ENCODE measurements around the gene DAAM2. TPM values are rescaled to one million over a fixed set of nuclear protein-coding genes. Genes with fewer than 3 reads are reported as not detected.

Gene DAAM2
- total RNA-seq, 2 donors from 2014 or later, result 4.7 to 41.3 TPM

- Histone ChIP-seq H3K4me3 (no peak overlapping the region), H3K36me3 (no peaks in the 10 kb centered on the region), H3K9me3 (no peaks in the 10 kb centered on the region), H3K27me3 (replicated peaks; ENCODE audit: insufficient read depth) (no peaks in the 10 kb centered on the region), H3K4me1 (replicated peaks) (no peaks in the 10 kb centered on the region), H3K27ac (no peak overlapping the region)
- no peak for TF ChIP-seq POLR2AphosphoS5 (IDR thresholded peaks at IDR 0.05)
- TF ChIP-seq POLR2A (IDR thresholded peaks at IDR 0.05), result no peak
- TF ChIP-seq, protein P1, sequence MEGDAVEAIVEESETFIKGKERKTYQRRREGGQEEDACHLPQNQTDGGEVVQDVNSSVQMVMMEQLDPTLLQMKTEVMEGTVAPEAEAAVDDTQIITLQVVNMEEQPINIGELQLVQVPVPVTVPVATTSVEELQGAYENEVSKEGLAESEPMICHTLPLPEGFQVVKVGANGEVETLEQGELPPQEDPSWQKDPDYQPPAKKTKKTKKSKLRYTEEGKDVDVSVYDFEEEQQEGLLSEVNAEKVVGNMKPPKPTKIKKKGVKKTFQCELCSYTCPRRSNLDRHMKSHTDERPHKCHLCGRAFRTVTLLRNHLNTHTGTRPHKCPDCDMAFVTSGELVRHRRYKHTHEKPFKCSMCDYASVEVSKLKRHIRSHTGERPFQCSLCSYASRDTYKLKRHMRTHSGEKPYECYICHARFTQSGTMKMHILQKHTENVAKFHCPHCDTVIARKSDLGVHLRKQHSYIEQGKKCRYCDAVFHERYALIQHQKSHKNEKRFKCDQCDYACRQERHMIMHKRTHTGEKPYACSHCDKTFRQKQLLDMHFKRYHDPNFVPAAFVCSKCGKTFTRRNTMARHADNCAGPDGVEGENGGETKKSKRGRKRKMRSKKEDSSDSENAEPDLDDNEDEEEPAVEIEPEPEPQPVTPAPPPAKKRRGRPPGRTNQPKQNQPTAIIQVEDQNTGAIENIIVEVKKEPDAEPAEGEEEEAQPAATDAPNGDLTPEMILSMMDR (IDR thresholded peaks at IDR 0.05), result no peak
- intact Hi-C loops (cut with DNase I), result no loop called here
- WGBS, result 78% methylated on average over 10 of the region's 10 CpGs
- no peak for DNase-seq (ENCODE audit: low spot score)
Measured at GRCh38 chr6:39938773-39939654, 146.8 kb downstream of the DAAM2 start.

GRCh38 chr6:39941138-39941537 lies 149.0 kb downstream of the DAAM2 start:
- Histone ChIP-seq H3K36me3 (no peaks in the 10 kb centered on the region), H3K4me1 (replicated peaks) (no peaks in the 10 kb centered on the region), H3K27ac (no peak overlapping the region), H3K9me3 (no peaks in the 10 kb centered on the region), H3K27me3 (replicated peaks; ENCODE audit: insufficient read depth) (no peaks in the 10 kb centered on the region), H3K4me3 (no peak overlapping the region)
- TF ChIP-seq POLR2A (IDR thresholded peaks at IDR 0.05) (no peak), POLR2AphosphoS5 (IDR thresholded peaks at IDR 0.05) (no peak)
- TF ChIP-seq, protein P1 (IDR thresholded peaks at IDR 0.05), result no peak
- WGBS, result 81% methylated on average over 6 of the region's 6 CpGs
- intact Hi-C loops (cut with DNase I), result no loop called here
- DNase-seq (ENCODE audit: low spot score), result no peak

- Histone ChIP-seq H3K4me1 (replicated peaks) (no peaks in the 10 kb centered on the region), H3K27me3 (replicated peaks; ENCODE audit: insufficient read depth) (no peaks in the 10 kb centered on the region), H3K4me3 (no peak overlapping the region), H3K27ac (no peak overlapping the region), H3K36me3 (no peaks in the 10 kb centered on the region), H3K9me3 (no peaks in the 10 kb centered on the region)
- DNase-seq (ENCODE audit: low spot score), result no peak
- 88% methylated on average over 4 of the region's 4 CpGs for WGBS
- intact Hi-C loops (cut with DNase I), result no loop called here
- TF ChIP-seq POLR2A (IDR thresholded peaks at IDR 0.05), result no peak
- TF ChIP-seq, protein P1 (IDR thresholded peaks at IDR 0.05), result no peak
- TF ChIP-seq POLR2AphosphoS5 (IDR thresholded peaks at IDR 0.05), result no peak
Measured at GRCh38 chr6:39941820-39942219, 149.6 kb downstream of the DAAM2 start.

DNA sequence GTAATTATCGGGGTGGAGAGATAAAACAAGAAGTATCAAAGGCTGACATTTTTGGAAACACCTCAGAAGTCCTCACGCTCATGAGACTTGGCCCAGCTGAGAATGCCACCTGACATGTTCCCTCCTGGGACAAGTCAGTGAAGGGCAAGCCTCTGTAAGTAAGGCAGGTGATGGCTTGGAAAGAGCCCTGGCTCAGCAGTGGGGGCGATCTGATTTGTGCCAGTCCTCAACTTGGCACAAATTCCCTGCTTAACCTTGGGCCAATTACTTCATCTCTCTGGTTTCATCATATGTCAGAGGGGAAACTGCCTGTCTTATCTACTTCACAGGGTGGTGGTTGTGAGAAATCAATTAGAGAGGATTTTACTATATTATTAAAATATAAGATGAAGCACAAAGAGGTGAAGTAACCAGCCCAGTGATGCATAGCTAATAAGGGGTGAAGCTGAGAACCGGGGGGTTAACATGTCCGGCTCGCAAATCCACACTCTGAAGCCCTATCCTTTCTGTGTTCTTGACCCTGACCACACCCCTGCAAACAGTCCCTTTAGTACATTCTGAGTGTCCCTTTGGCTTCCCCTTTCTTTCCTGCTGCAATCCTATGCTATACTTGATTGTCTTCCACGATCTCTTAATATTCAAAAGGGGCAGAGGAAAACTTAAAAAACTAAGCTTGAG lies 150.9 kb downstream of the DAAM2 start:
- Histone ChIP-seq H3K27ac (no peak overlapping the region), H3K9me3 (no peaks in the 10 kb centered on the region), H3K36me3 (no peaks in the 10 kb centered on the region), H3K4me1 (replicated peaks) (no peaks in the 10 kb centered on the region), H3K4me3 (no peak overlapping the region), H3K27me3 (replicated peaks; ENCODE audit: insufficient read depth) (no peaks in the 10 kb centered on the region)
- DNase-seq (ENCODE audit: low spot score), result no peak
- 77% methylated on average over 7 of the region's 7 CpGs for WGBS
- intact Hi-C loops (cut with DNase I), result no loop called here
- TF ChIP-seq POLR2AphosphoS5 (IDR thresholded peaks at IDR 0.05), result no peak

DNA sequence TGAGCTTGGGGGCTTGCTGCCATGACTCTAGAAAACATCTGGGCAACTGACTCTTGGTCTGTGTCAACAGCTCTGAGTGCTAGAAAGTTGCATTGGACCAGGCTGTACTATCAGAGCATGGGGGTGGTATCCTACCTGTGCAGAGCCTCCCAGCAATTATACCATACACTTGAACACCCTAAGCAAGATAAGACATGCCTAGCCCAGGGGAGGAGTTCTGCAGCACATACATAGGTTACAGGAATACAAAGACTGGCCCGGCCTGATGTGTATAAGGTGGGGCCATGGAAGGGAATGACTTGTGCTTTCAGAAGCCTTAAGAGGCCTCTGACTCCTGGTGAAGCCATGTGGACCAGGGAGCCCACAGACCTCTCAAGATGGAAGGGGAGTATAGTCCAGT lies 153.4 kb downstream of the DAAM2 start:
- H3K27me3 ChIP-seq (replicated peaks; ENCODE audit: insufficient read depth), result no peaks in the 10 kb centered on the region
- no peak overlapping the region for H3K4me3 ChIP-seq
- 43% methylated on average over 1 of the region's 1 CpG for WGBS
- no peaks in the 10 kb centered on the region for H3K9me3 ChIP-seq
- intact Hi-C loops (cut with DNase I), result no loop called here
- H3K27ac ChIP-seq, result no peak overlapping the region
- no peak for DNase-seq (ENCODE audit: low spot score)
- H3K4me1 ChIP-seq (replicated peaks), result no peaks in the 10 kb centered on the region
- no peaks in the 10 kb centered on the region for H3K36me3 ChIP-seq
- TF ChIP-seq, protein P1 (IDR thresholded peaks at IDR 0.05), result no peak
- TF ChIP-seq POLR2AphosphoS5 (IDR thresholded peaks at IDR 0.05) (no peak), POLR2A (IDR thresholded peaks at IDR 0.05) (no peak)

Data from prostate gland (tissue), 2 donors.